ENCODE results near the gene LRRC43. TPM values are rescaled to one million over a fixed set of nuclear protein-coding genes. Genes with fewer than 3 reads are reported as not detected.

The LRRC43 gene
- total RNA-seq, 2 donors from 2014 or later = 2.3 TPM; not detected in 1

DNA sequence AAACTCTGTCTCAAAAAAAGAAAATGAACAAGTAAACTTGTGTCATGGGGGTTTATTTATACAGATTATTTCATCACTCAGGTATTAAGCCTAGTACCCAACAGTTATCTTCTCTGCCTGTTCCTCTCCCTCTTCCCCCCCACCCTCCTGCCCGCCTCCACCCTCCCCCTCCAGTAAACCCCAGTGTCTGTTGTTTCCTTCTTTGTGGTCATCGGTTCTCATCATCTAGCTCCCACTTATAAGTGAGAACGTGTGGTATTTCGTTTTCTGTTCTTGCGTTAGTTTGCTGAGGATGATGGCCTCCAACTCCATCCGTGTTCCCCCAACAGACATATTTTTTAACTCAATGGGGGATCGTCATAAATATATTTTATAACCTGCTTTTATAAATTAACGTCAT, 21.2 kb upstream of the LRRC43 start:
- intact Hi-C loops (cut with DNase I) = no loop called here
- Histone ChIP-seq H3K27ac (no peak overlapping the region), H3K27me3 (no peaks in the 10 kb centered on the region), H3K4me3 (no peak overlapping the region), H3K9me3 (no peaks in the 10 kb centered on the region), H3K36me3 (replicated peaks in 1 of 2; ENCODE audit: insufficient read depth in 1 of 2, low read depth in 2 of 2) (no peaks in the 10 kb centered on the region), H3K4me1 (no peaks in the 10 kb centered on the region)
- ATAC-seq (no peak), DNase-seq (no peak)
- TF ChIP-seq, protein P1, sequence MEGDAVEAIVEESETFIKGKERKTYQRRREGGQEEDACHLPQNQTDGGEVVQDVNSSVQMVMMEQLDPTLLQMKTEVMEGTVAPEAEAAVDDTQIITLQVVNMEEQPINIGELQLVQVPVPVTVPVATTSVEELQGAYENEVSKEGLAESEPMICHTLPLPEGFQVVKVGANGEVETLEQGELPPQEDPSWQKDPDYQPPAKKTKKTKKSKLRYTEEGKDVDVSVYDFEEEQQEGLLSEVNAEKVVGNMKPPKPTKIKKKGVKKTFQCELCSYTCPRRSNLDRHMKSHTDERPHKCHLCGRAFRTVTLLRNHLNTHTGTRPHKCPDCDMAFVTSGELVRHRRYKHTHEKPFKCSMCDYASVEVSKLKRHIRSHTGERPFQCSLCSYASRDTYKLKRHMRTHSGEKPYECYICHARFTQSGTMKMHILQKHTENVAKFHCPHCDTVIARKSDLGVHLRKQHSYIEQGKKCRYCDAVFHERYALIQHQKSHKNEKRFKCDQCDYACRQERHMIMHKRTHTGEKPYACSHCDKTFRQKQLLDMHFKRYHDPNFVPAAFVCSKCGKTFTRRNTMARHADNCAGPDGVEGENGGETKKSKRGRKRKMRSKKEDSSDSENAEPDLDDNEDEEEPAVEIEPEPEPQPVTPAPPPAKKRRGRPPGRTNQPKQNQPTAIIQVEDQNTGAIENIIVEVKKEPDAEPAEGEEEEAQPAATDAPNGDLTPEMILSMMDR (IDR thresholded peaks at IDR 0.05) = no peak
- no peak for TF ChIP-seq POLR2A (IDR thresholded peaks at IDR 0.05)
- 52 to 73% methylated on average over 8 of the region's 8 CpGs for WGBS, 2 donors

DNA sequence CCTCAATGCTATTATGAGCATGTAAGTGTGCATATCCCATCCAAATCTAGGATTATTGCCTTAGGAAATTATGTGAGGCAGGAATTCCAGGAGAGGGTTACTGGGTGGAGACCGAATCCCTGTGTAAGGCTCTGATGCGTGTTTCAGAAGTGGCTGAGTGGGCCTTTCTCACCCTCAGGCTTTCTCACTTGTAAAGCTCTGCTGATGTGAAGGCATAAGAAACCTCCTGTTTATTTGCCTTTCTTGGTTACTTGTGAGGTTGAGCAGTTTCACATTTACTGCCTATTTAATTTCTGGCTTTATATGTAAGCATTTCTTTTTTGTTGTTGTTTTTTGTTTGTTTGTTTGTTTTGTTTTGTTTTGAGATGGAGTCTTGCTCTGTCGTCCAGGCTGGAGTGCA, 19.9 kb upstream of the LRRC43 start:
- H3K4me3 ChIP-seq = no peak overlapping the region
- TF ChIP-seq, protein P1 (IDR thresholded peaks at IDR 0.05) = no peak
- TF ChIP-seq POLR2A (IDR thresholded peaks at IDR 0.05) = no peak
- no peaks in the 10 kb centered on the region for H3K9me3 ChIP-seq
- DNase-seq (no peak), ATAC-seq (no peak)
- no peaks in the 10 kb centered on the region for H3K27me3 ChIP-seq
- no peaks in the 10 kb centered on the region for H3K4me1 ChIP-seq
- intact Hi-C loops (cut with DNase I) = no loop called here
- WGBS, 2 donors = 79 to 81% methylated on average over 3 of the region's 3 CpGs
- H3K36me3 ChIP-seq (replicated peaks in 1 of 2; ENCODE audit: insufficient read depth in 1 of 2, low read depth in 2 of 2) = no peaks in the 10 kb centered on the region
- H3K27ac ChIP-seq = no peak overlapping the region

DNA sequence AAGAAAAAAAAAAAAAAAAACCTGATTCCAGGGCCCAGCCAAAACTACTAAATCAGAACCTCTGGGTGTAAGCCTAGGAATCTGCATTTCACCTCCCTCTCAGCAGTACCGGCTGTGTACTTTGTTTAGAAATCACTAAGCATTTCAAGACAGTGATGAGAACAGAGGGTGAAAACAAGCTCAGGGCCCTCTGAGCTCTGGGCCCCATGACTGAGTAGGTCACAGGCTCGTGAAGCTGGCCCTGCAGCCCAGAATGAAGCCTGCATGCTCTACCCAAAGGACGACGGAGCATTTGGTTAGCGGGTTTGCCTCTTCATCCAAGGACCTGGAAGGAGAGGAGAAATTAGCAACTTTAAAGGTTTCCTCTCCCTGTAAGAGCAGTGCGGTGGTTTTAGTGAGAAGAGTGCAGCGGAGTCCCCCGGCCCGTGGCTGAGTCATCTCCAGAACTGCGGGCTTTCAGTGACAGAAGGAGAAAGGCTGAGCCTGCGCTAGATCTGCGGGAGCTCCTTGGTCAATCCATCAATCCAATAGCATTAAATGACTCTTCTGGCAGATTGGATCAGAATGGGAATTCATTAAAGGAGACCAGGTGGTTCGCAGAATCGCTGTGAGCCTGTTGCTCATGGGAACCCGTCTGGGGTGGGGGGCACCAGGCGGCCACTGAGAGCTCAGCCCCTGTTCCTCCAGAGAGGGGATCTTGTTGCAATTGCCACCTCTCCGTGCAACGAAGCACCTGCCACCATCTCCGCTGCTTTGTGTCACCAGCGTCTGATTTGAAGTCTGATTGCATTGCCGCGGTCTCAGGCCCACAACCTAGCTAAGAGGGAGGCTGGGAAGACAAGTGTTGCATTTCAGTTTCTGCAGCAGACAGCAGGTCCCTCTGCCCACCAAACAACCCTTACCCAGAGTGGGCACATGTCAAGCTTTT, 16.2 kb upstream of the LRRC43 start:
- H3K4me1 ChIP-seq = no peaks in the 10 kb centered on the region
- H3K27ac ChIP-seq = no peak overlapping the region
- no peaks in the 10 kb centered on the region for H3K27me3 ChIP-seq
- TF ChIP-seq POLR2A (IDR thresholded peaks at IDR 0.05) = no peak
- TF ChIP-seq, protein P1 (IDR thresholded peaks at IDR 0.05) = no peak
- H3K36me3 ChIP-seq (replicated peaks in 1 of 2; ENCODE audit: insufficient read depth in 1 of 2, low read depth in 2 of 2) = no peaks in the 10 kb centered on the region
- no peak overlapping the region for H3K4me3 ChIP-seq
- H3K9me3 ChIP-seq = no peaks in the 10 kb centered on the region
- 76 to 78% methylated on average over 12 to 22 of the region's 22 CpGs for WGBS, 2 donors
- no peak for DNase-seq
- intact Hi-C loops (cut with DNase I) = no loop called here
- ATAC-seq = no peak

DNA sequence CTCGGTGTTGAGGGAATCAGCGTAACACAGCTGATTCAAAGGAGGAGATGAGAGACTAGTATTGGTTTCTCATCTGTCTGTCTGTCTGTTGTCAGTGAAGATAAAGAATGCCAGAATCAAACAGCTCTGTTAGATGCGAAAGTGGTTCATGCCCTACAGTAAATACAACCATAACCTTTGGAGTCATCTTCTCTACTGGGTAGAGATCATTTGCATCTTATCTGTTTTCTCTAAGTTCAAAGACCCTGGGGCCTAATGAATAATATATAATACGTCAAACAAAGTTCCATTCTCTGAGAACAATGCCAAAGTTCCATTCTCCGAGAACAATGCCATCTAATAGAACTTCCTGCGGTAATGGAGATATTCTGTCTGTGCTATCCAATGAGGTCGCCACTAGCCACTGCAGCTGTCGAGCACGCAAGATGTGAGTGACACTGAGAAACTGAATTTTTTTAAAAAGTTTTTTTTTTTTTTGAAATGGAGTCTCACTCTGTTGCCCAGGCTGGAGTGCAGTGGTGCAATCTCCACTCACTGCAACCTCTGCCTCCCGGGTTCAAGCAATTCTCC, 15.5 kb upstream of the LRRC43 start:
- Histone ChIP-seq H3K27ac (no peak overlapping the region), H3K36me3 (replicated peaks in 1 of 2; ENCODE audit: insufficient read depth in 1 of 2, low read depth in 2 of 2) (no peaks in the 10 kb centered on the region), H3K4me3 (no peak overlapping the region), H3K4me1 (no peaks in the 10 kb centered on the region), H3K27me3 (no peaks in the 10 kb centered on the region), H3K9me3 (no peaks in the 10 kb centered on the region)
- DNase-seq (no peak), ATAC-seq (no peak)
- TF ChIP-seq POLR2A (IDR thresholded peaks at IDR 0.05) = no peak
- TF ChIP-seq, protein P1 (IDR thresholded peaks at IDR 0.05) = no peak
- 85 to 87% methylated on average over 10 of the region's 10 CpGs for WGBS, 2 donors
- intact Hi-C loops (cut with DNase I) = no loop called here
